HG03378 (cell line): ENCODE results near the gene PPP2R2C.

Source experiments
- ATAC-seq: cut with Tn5 transposase; IDR thresholded peaks from one replicate; pipeline ENCODE4 v1.9.1; 2021; ENCODE audit warnings: mild to moderate bottlenecking, moderate library complexity; ENCODE audit not compliant: unreplicated experiment

PPP2R2C gene

GRCh38 chr4:6472387-6473263 lies at the start of gene PPP2R2C:
Gene PPP2R2C, minus strand, starts transcription at chr4:6472614. Its CDS starts 385 bp downstream, at chr4:6472229.
- no peak for ATAC-seq

- ATAC-seq = no peak
Measured at GRCh38 chr4:6520978-6521377, 48.6 kb upstream of the PPP2R2C start.

GRCh38 chr4:6520051-6520636 lies 47.7 kb upstream of the PPP2R2C start:
- ATAC-seq = no peak

- ATAC-seq = no peak
Measured at GRCh38 chr4:6517171-6517570, 44.8 kb upstream of the PPP2R2C start.

- ATAC-seq = no peak
Measured at GRCh38 chr4:6516762-6517161, 44.3 kb upstream of the PPP2R2C start.

GRCh38 chr4:6516281-6516680 lies 43.9 kb upstream of the PPP2R2C start:
- no peak for ATAC-seq

GRCh38 chr4:6513678-6514077 lies 41.3 kb upstream of the PPP2R2C start:
- ATAC-seq = no peak

- ATAC-seq = no peak
Measured at GRCh38 chr4:6509587-6509986, 37.2 kb upstream of the PPP2R2C start.

GRCh38 chr4:6507345-6507744 lies 34.9 kb upstream of the PPP2R2C start:
- no peak for ATAC-seq

GRCh38 chr4:6506616-6507140 lies 34.3 kb upstream of the PPP2R2C start:
- no peak for ATAC-seq

- no peak for ATAC-seq
Measured at GRCh38 chr4:6504900-6505496, 32.6 kb upstream of the PPP2R2C start.

GRCh38 chr4:6502747-6503465 lies 30.5 kb upstream of the PPP2R2C start:
- no peak for ATAC-seq

GRCh38 chr4:6502147-6502546 lies 29.7 kb upstream of the PPP2R2C start:
- no peak for ATAC-seq

- no peak for ATAC-seq
Measured at GRCh38 chr4:6501171-6501570, 28.8 kb upstream of the PPP2R2C start.

- ATAC-seq = no peak
Measured at GRCh38 chr4:6500481-6501140, 28.2 kb upstream of the PPP2R2C start.

- ATAC-seq = no peak
Measured at GRCh38 chr4:6499238-6499600, 26.8 kb upstream of the PPP2R2C start.

GRCh38 chr4:6498511-6499237 lies 26.3 kb upstream of the PPP2R2C start:
- no peak for ATAC-seq

- ATAC-seq = no peak
Measured at GRCh38 chr4:6497796-6498195, 25.4 kb upstream of the PPP2R2C start.

GRCh38 chr4:6495736-6496135 lies 23.3 kb upstream of the PPP2R2C start:
- no peak for ATAC-seq

- no peak for ATAC-seq
Measured at GRCh38 chr4:6495296-6495590, 22.8 kb upstream of the PPP2R2C start.
